HCT116 (cell line): Measurements from ENCODE around the gene COPZ1. TPM values are rescaled to one million over a fixed set of nuclear protein-coding genes. Genes with fewer than 3 reads are reported as not detected.

Experiments
- ATAC-seq: fragments of 200-7000 bp; cut with Tn5 transposase; 2 replicates; pipeline ENCODE4 v1.9.1; 2020; ENCODE audit warnings: mild to moderate bottlenecking, moderate library complexity
- BruUV-seq: library from RNA; stranded (reverse); fragments of 400-500 nt; replicated peaks from 2 replicates; lab custom pipeline; 2021; lab: Mats Ljungman, UMichigan
- CTCF ChIA-PET: fragments of 300-600 bp; sonication (Branson Sonifier 250); formaldehyde crosslinking; loops from one replicate; lab custom pipeline; 2021; ENCODE audit warnings: antibody characterized with exemption; lab: Charles Lee
- POLR2A ChIA-PET: fragments of 300-600, 350-600 bp; sonication (Branson Sonifier 250); formaldehyde crosslinking; loops from one replicate; lab custom pipeline; 2021; ENCODE audit warnings: antibody characterized with exemption; lab: Charles Lee
- RAD21 ChIA-PET, 2 experiments: fragments of 300-600 bp; sonication (Branson Sonifier 250); formaldehyde crosslinking; loops; one replicate each; lab custom pipeline; 2023; ENCODE audit warnings: low total read pairs in 2 of 2; ENCODE audit not compliant: uncharacterized antibody in 2 of 2, unreplicated experiment in 2 of 2, low non-redundant PET in 1 of 2; lab: Charles Lee
- DNase-seq: peaks from one replicate; pipeline ENCODE4 v3.0.0-alpha.2; 2010; ENCODE audit warnings: low read depth, low spot score
- H2AFZ ChIP-seq: fragments of 200-600 bp; shearing (Covaris generic), sonication (generic); 2 replicates; pipeline ENCODE4 v1.6.1; 2017; ENCODE audit warnings: low read depth, mixed run types, mixed read lengths, antibody characterized with exemption, low read length; ENCODE audit not compliant: poor library complexity, severe bottlenecking
- H3K27ac ChIP-seq: 2 replicates; pipeline ENCODE4 v1.5.1; 2012; ENCODE audit warnings: low read depth, low read length
- H3K27me3 ChIP-seq: fragments of 200-600 bp; sonication (generic); 2 replicates; pipeline ENCODE4 v1.6.1; 2016; ENCODE audit warnings: mixed run types, low read length, mixed read lengths; ENCODE audit not compliant: insufficient read depth
- H3K36me3 ChIP-seq, 2 experiments: fragments of 200-500 bp in 1 of 2; fragments of 200-600 bp in 1 of 2; sonication (Bioruptor generic) in 1 of 2; sonication (generic) in 1 of 2; 2 replicates each; pipeline versions ENCODE4 v1.5.1 to v1.6.1; 2014 to 2016; ENCODE audit warnings: low read length in 2 of 2, inconsistent platforms in 1 of 2, mixed read lengths in 1 of 2, mixed run types in 1 of 2; ENCODE audit not compliant: insufficient read depth in 2 of 2, control insufficient read depth in 1 of 2
- H3K4me1 ChIP-seq, 2 experiments: fragments of 200-600 bp in 1 of 2; sonication (generic) in 1 of 2; 2 replicates each; pipeline versions ENCODE4 v1.5.1 to v1.6.1; 2012 to 2017; ENCODE audit warnings: low read length in 2 of 2, inconsistent platforms in 1 of 2, mild to moderate bottlenecking in 1 of 2, mixed read lengths in 1 of 2, mixed run types in 1 of 2, moderate library complexity in 1 of 2; ENCODE audit not compliant: insufficient read depth in 2 of 2, control insufficient read depth in 1 of 2
- H3K4me2 ChIP-seq: fragments of 200-600 bp; sonication (generic); 2 replicates; pipeline ENCODE4 v1.6.1; 2017; ENCODE audit warnings: mixed run types, low read length, mixed read lengths
- H3K4me3 ChIP-seq, 2 experiments: fragments of 200-600 bp in 1 of 2; sonication (generic) in 1 of 2; replicated peaks in 1 of 2; 2 replicates each; pipeline ENCODE4 v1.5.1; 2011 to 2016; ENCODE audit warnings: low read length in 2 of 2, control low read depth in 1 of 2, low read depth in 1 of 2, mild to moderate bottlenecking in 1 of 2, mixed read lengths in 1 of 2, mixed run types in 1 of 2
- H3K79me2 ChIP-seq: fragments of 200-600 bp; sonication (generic); 2 replicates; pipeline ENCODE4 v1.6.1; 2017; ENCODE audit warnings: mild to moderate bottlenecking, mixed run types, low read length, moderate library complexity, mixed read lengths; ENCODE audit not compliant: insufficient read depth
- H3K9ac ChIP-seq: fragments of 200-600 bp; sonication (generic); 2 replicates; pipeline ENCODE4 v1.6.1; 2016; ENCODE audit warnings: low read length, mixed read lengths
- H3K9me2 ChIP-seq: fragments of 200-600 bp; sonication (generic), shearing (Covaris generic); 2 replicates; pipeline ENCODE4 v1.6.1; 2017; ENCODE audit warnings: mixed run types, mild to moderate bottlenecking, moderate library complexity; ENCODE audit not compliant: insufficient read depth
- H3K9me3 ChIP-seq, 2 experiments: fragments of 200-500 bp in 1 of 2; fragments of 200-600 bp in 1 of 2; sonication (Bioruptor generic) in 1 of 2; sonication (generic) in 1 of 2; 2 replicates each; pipeline ENCODE4 v1.6.1; 2014 to 2017; ENCODE audit warnings: low read length in 2 of 2, mixed read lengths in 2 of 2, inconsistent platforms in 1 of 2, low read depth in 1 of 2, mild to moderate bottlenecking in 1 of 2, mixed run types in 1 of 2, moderate library complexity in 1 of 2; ENCODE audit not compliant: control insufficient read depth in 1 of 2, insufficient read depth in 1 of 2
- H4K20me1 ChIP-seq: fragments of 200-600 bp; sonication (generic), shearing (Covaris generic); 2 replicates; pipeline ENCODE4 v1.6.1; 2017; ENCODE audit warnings: mixed run types, mild to moderate bottlenecking, moderate library complexity; ENCODE audit not compliant: insufficient read depth
- CBX3 ChIP-seq: IDR thresholded peaks from 2 replicates; pipeline ENCODE4 v1.6.1; 2012; ENCODE audit warnings: low read depth
- CEBPB ChIP-seq: IDR thresholded peaks from 2 replicates; pipeline ENCODE4 v1.6.1; 2012; ENCODE audit warnings: low read depth
- CTCF ChIP-seq, 3 experiments: fragments of 200-600 bp in 1 of 3; sonication (generic) in 1 of 3; IDR thresholded peaks in 2 of 3; conservative IDR thresholded peaks in 1 of 3; 2 replicates each; pipeline ENCODE4 v1.5.1; 2012 to 2017; ENCODE audit warnings: low read depth in 2 of 3, low read length in 2 of 3, antibody characterized with exemption in 1 of 3, borderline replicate concordance in 1 of 3, control low read depth in 1 of 3, mild to moderate bottlenecking in 1 of 3, mixed read lengths in 1 of 3, mixed run types in 1 of 3, moderate library complexity in 1 of 3; ENCODE audit not compliant: insufficient read depth in 1 of 3
- ELF1 ChIP-seq: IDR thresholded peaks from 2 replicates; pipeline ENCODE4 v1.6.1; 2012; ENCODE audit warnings: low read depth, borderline replicate concordance
- EZH2 ChIP-seq: fragments of 200-600 bp; sonication (generic); IDR thresholded peaks from 2 replicates; pipeline ENCODE4 v1.6.1; 2017; ENCODE audit warnings: antibody characterized with exemption, mixed run types
- EZH2phosphoT487 ChIP-seq: fragments of 200-600 bp; IDR thresholded peaks from 2 replicates; pipeline ENCODE4 v1.6.1; 2018; ENCODE audit warnings: antibody characterized with exemption, borderline replicate concordance
- JUND ChIP-seq: IDR thresholded peaks from 2 replicates; pipeline ENCODE4 v1.6.1; 2012
- POLR2AphosphoS5 ChIP-seq: IDR thresholded peaks from 2 replicates; pipeline ENCODE4 v1.6.1; 2011; ENCODE audit warnings: mild to moderate bottlenecking, low read depth, low read length, moderate library complexity
- RAD21 ChIP-seq: IDR thresholded peaks from 2 replicates; pipeline ENCODE4 v1.6.1; 2012; ENCODE audit warnings: low read depth, mild to moderate bottlenecking
- SP1 ChIP-seq: IDR thresholded peaks from 2 replicates; pipeline ENCODE4 v1.6.1; 2012; ENCODE audit warnings: low read depth
- SRF ChIP-seq: IDR thresholded peaks from 2 replicates; pipeline ENCODE4 v1.6.1; 2012; ENCODE audit warnings: low read depth
- YY1 ChIP-seq: IDR thresholded peaks from 2 replicates; pipeline ENCODE4 v1.6.1; 2011; ENCODE audit warnings: low read length, low read depth, moderate library complexity, mild to moderate bottlenecking; ENCODE audit not compliant: insufficient replicate concordance; ENCODE audit errors: extremely low read depth
- ZFX ChIP-seq: fragments of 450-650 bp; IDR thresholded peaks from 2 replicates; pipeline ENCODE4 v1.6.1; 2017
- ZNF274 ChIP-seq: fragments of 200-500 bp; sonication (Bioruptor generic); IDR thresholded peaks from 2 replicates; pipeline ENCODE4 v1.6.1; 2014; ENCODE audit warnings: mild to moderate bottlenecking, low read depth, low read length, inconsistent platforms
- intact Hi-C: fragments of 100-400 bp; cut with micrococcal nuclease; formaldehyde crosslinking; loops from 2 replicates; pipeline ENCODE4 v1.10.0; 2022
- total RNA-seq: library from RNA; stranded (reverse); gene quantifications from one replicate; pipeline ENCODE4 v1.2.1, GENCODE V29; 2021; ENCODE audit not compliant: unreplicated experiment
- TF ChIP-seq, protein P1 (sequence below): IDR thresholded peaks from 2 replicates; pipeline ENCODE4 v1.6.1; 2012
- TF ChIP-seq, protein P2 (sequence below): IDR thresholded peaks from 2 replicates; pipeline ENCODE4 v1.6.1; 2011; ENCODE audit warnings: mild to moderate bottlenecking, low read length, moderate library complexity; ENCODE audit not compliant: insufficient replicate concordance; ENCODE audit errors: extremely low read depth
- TF ChIP-seq, protein P3 (sequence below): IDR thresholded peaks from 2 replicates; pipeline ENCODE4 v1.6.1; 2012; ENCODE audit warnings: low read depth

COPZ1 gene
- total RNA-seq, 1 experiment from 2014 or later: 191 TPM

DNA sequence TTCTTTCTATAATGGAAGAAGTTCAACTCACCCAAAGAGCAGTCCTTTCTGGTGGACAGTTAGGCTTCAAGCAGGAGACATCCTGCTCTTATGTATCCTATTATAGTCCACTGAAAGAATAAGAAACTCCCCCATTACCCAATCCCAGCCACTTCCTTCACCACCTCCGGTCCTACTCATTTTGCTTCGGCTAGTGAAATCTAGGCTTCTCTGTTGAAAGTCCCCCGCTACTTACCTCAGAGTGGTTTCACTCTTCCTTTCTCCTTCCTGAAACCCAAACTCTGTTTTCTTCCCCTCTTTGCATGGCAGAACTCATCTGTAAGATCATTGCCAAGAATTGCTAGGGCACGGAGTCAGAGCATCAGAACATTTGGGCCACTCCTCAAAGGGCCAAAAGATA is 39.5 kb downstream of the COPZ1 start, which contains the start of gene GPR84:
GPR84 (minus strand) TSS at position 74 of the 400 bp plus-strand sequence. CDS start 635 bp downstream, outside the sequence.
- Histone ChIP-seq H2AFZ (no peak within 1 kb of the TSS), H4K20me1 (no peaks in the 10 kb centered on the region), H3K27me3 (no peaks in the 10 kb centered on the region), H3K4me3 (no peak within 1 kb of the TSS), H3K79me2 (no peaks in the 10 kb centered on the region), H3K4me2 (no peak within 1 kb of the TSS), H3K36me3 (no peaks in the 10 kb centered on the region), H3K9me2 (no peaks in the 10 kb centered on the region), H3K9me3 (no peaks in the 10 kb centered on the region), H3K9ac (no peak within 1 kb of the TSS), H3K4me1 (peaks cover 13 to 30% of the 10 kb centered on the region in 2 experiments; a peak in 3 of 4 replicates), H3K27ac (no peak within 1 kb of the TSS)
- ChIA-PET POLR2A (no interaction called here), RAD21 (no interaction called here), CTCF (no interaction called here)
- no peak for ATAC-seq
- BruUV-seq: no TSS peak
- TF ChIP-seq ELF1 (no peak), SP1 (no peak), POLR2AphosphoS5 (no peak), ZNF274 (no peak), SRF (no peak), CBX3 (no peak), CEBPB (no peak), RAD21 (no peak), EZH2phosphoT487 (no peak), JUND (no peak), EZH2 (no peak), YY1 (no peak), CTCF (IDR thresholded peaks at IDR 0.05 in 2 of 3, conservative IDR thresholded peaks at IDR 0.05 in 1 of 3; ENCODE audit: borderline replicate concordance in 1 of 3, insufficient read depth in 1 of 3, low read depth in 2 of 3, low read length in 2 of 3) (no peak), ZFX (no peak)
- TF ChIP-seq, protein P1, sequence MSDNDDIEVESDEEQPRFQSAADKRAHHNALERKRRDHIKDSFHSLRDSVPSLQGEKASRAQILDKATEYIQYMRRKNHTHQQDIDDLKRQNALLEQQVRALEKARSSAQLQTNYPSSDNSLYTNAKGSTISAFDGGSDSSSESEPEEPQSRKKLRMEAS: no peak
- TF ChIP-seq, protein P2, sequence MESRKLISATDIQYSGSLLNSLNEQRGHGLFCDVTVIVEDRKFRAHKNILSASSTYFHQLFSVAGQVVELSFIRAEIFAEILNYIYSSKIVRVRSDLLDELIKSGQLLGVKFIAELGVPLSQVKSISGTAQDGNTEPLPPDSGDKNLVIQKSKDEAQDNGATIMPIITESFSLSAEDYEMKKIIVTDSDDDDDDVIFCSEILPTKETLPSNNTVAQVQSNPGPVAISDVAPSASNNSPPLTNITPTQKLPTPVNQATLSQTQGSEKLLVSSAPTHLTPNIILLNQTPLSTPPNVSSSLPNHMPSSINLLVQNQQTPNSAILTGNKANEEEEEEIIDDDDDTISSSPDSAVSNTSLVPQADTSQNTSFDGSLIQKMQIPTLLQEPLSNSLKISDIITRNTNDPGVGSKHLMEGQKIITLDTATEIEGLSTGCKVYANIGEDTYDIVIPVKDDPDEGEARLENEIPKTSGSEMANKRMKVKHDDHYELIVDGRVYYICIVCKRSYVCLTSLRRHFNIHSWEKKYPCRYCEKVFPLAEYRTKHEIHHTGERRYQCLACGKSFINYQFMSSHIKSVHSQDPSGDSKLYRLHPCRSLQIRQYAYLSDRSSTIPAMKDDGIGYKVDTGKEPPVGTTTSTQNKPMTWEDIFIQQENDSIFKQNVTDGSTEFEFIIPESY: no peak
- TF ChIP-seq, protein P3, sequence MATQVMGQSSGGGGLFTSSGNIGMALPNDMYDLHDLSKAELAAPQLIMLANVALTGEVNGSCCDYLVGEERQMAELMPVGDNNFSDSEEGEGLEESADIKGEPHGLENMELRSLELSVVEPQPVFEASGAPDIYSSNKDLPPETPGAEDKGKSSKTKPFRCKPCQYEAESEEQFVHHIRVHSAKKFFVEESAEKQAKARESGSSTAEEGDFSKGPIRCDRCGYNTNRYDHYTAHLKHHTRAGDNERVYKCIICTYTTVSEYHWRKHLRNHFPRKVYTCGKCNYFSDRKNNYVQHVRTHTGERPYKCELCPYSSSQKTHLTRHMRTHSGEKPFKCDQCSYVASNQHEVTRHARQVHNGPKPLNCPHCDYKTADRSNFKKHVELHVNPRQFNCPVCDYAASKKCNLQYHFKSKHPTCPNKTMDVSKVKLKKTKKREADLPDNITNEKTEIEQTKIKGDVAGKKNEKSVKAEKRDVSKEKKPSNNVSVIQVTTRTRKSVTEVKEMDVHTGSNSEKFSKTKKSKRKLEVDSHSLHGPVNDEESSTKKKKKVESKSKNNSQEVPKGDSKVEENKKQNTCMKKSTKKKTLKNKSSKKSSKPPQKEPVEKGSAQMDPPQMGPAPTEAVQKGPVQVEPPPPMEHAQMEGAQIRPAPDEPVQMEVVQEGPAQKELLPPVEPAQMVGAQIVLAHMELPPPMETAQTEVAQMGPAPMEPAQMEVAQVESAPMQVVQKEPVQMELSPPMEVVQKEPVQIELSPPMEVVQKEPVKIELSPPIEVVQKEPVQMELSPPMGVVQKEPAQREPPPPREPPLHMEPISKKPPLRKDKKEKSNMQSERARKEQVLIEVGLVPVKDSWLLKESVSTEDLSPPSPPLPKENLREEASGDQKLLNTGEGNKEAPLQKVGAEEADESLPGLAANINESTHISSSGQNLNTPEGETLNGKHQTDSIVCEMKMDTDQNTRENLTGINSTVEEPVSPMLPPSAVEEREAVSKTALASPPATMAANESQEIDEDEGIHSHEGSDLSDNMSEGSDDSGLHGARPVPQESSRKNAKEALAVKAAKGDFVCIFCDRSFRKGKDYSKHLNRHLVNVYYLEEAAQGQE: no peak
- DNase-seq: no peak
- intact Hi-C loops: loop anchor here (5.0 kb wide), 1 partner anchor 37 kb away; the partner anchor contains the start of gene COPZ1
